T follicular helper cell (primary cell): ENCODE measurements around the gene KIF4A.
A peak's percentile ranks its signal among the peaks of the same experiment; 100 is the strongest.
"Not testable (repeated sequence)": the region's sequence is repeated elsewhere in the genome, so short reads cannot be mapped to it uniquely, and the experiment has no call there.

Source experiments
- DNase-seq: peaks from one replicate; pipeline ENCODE4 v3.0.0-alpha.2; 2020; ENCODE audit warnings: low read depth
- total RNA-seq, 2 experiments: gene quantifications; one replicate each; lab custom pipeline; 2026; lab: John Stamatoyannopoulos, UW

Gene KIF4A, protein sequence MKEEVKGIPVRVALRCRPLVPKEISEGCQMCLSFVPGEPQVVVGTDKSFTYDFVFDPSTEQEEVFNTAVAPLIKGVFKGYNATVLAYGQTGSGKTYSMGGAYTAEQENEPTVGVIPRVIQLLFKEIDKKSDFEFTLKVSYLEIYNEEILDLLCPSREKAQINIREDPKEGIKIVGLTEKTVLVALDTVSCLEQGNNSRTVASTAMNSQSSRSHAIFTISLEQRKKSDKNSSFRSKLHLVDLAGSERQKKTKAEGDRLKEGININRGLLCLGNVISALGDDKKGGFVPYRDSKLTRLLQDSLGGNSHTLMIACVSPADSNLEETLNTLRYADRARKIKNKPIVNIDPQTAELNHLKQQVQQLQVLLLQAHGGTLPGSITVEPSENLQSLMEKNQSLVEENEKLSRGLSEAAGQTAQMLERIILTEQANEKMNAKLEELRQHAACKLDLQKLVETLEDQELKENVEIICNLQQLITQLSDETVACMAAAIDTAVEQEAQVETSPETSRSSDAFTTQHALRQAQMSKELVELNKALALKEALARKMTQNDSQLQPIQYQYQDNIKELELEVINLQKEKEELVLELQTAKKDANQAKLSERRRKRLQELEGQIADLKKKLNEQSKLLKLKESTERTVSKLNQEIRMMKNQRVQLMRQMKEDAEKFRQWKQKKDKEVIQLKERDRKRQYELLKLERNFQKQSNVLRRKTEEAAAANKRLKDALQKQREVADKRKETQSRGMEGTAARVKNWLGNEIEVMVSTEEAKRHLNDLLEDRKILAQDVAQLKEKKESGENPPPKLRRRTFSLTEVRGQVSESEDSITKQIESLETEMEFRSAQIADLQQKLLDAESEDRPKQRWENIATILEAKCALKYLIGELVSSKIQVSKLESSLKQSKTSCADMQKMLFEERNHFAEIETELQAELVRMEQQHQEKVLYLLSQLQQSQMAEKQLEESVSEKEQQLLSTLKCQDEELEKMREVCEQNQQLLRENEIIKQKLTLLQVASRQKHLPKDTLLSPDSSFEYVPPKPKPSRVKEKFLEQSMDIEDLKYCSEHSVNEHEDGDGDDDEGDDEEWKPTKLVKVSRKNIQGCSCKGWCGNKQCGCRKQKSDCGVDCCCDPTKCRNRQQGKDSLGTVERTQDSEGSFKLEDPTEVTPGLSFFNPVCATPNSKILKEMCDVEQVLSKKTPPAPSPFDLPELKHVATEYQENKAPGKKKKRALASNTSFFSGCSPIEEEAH
- 0.60 to 0.61 reads per million in 2 experiments for total RNA-seq

DNA sequence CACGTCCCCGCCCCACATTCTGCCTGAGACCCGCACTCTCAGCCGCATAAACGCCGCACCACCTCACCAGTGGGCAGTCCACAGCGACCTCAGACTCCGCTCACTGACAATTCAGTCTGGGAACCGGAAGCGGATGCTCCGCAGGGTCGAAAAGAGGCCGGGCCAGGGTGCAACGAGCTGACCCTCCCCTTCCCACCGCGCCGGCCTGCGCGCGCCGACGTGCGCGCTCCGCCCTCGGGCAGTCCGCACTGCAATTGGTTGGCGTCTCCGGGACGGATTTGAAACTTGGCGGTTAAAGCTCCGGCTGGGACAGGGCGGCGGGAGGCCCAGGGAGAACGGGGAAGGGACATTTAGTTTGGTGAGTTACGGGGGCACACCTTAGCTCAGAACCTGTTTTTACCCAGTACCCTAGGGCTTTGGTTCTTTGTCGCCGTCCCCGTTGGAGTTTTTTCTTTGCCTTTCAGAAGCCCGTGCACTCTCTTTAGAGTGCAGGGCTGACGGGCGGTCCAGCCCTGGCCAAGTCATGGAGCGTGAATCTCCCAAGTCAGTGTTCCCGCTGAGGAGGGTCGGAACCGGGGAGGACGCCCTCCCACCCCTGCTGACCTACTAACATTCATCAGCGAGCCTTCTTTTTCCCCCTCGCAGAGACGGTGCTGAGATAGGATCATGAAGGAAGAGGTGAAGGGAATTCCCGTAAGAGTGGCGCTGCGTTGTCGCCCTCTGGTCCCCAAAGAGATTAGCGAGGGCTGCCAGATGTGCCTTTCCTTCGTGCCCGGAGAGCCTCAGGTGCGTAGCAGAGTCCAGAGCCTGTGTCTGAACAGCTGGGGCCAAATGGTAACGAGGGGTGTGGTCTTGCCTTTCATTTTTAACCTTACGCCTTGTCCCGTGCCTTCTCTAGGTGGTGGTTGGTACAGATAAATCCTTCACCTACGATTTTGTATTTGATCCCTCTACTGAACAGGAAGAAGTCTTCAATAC is at the start of gene KIF4A, which contains the start of gene PDZD11:
TSS of gene KIF4A (plus strand) at position 312 of the 978 bp plus-strand sequence. CDS start at position 667, 355 bp downstream.
TSS of gene PDZD11 (minus strand) at position 135 of the 978 bp plus-strand sequence. CDS start 586 bp downstream, outside the sequence.
- peak; percentile 46 for DNase-seq

DNA sequence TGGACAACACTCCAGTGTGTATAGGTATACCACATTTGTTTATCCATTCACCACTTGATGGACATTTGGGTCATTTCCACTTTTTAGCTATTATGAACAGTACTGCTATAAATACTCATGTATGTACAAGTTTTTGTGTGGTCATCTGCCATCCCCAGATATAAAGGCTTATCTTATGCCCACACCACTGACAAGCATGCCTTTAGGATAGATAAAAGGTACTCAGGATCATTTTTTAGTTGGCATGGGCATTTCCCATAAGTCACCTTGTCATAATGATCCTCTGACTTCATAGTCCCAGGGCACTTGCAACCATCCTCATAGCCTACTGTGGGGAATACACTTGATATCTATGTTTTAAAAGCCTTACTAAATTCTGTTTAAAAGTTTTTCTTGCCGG is 49.2 kb upstream of the KIF4A start:
- DNase-seq = no peak

DNA sequence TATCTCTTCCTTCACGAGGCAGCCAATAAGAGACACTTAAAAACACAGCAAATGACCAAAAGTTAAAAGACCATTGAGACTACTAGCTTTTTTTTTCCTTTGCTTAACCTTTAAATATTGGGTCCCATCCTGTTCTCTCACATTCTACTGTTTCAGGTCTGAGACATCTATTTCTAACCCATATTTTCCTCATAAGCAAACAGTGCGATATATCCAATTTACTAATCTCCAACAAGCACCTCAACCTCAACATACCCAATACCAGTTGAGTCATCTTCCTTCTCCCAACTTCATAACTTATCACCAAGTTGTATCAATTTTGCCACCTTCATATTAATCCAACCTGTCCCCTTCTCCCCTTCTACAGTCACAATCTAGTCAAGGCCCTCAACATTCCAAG is 48.4 kb upstream of the KIF4A start:
- DNase-seq = no peak

DNA sequence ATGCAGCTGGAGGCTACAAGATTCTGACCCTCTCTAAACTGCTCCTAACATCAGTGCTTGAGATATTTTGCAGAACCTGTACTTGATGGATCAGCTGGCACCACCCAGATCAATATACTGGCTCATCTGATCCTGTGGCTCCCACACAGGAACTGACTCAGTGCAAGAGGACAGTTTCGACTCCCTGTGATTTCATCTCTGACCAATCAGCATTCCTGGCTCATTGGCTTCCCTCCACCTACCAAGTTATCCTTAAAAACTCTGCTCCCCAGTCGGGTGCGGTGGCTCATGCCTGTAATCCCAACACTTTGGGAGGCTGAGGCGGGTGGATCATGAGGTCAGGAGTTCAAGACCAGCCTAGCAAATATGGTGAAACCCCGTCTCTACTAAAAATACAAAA is 46.3 kb upstream of the KIF4A start:
- not testable (repeated sequence) for DNase-seq

DNA sequence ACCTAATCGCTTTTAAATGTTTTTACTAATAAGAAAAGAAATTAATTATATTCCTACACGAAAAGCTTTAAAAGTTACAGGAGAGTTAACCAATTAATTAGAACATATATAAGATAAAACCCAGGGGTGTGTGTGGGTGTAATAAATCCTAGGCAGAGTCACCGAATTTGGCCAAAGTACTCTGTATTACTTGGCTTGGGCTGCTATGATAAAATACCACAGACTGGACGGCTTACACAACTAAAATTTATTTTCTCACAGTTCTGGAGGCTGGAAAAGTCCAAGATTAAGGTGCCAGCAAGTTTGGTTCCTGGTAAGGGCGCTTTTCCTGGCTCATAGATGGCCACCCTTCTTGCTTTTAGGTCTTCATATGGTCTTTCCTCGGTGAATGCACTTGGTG is 45.0 kb upstream of the KIF4A start:
- DNase-seq = no peak

DNA sequence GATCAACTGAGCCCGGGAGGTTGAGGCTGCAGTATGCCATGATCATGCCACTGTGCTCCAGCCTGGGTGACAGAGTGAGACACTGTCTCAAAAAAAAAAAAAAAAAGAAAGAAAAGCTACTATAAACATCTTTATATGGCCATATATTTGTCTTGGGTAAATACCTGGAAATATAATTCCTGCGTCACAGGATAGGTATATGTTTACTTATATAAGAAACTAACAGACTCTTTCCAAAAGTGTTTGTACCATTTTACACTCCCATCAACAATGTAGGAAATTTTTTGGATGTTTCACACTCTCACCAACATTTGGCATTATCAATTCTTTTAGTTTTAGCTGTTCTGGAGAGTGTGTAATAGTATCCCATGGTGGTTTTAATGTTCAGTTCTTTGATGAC is 42.7 kb upstream of the KIF4A start:
- DNase-seq = no peak

DNA sequence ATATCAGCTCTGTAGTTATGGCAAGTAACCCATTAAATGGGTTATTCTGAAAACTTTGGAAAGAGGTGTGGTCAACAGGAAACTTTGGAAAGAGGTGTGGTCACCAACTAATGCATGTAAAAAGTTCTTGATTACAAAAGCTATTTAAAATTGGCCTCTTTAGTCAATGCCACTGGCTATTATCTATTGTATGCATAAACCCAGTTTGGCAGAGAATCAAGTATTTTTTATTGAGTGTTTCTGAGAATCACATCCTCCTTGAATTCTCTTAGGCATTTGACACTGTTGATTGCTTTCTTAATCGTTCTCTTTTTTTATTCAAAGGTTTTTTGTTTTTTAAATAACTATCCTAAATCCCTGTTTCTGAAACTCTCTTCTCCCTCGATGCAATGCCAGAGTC is 37.4 kb upstream of the KIF4A start:
- DNase-seq = no peak

DNA sequence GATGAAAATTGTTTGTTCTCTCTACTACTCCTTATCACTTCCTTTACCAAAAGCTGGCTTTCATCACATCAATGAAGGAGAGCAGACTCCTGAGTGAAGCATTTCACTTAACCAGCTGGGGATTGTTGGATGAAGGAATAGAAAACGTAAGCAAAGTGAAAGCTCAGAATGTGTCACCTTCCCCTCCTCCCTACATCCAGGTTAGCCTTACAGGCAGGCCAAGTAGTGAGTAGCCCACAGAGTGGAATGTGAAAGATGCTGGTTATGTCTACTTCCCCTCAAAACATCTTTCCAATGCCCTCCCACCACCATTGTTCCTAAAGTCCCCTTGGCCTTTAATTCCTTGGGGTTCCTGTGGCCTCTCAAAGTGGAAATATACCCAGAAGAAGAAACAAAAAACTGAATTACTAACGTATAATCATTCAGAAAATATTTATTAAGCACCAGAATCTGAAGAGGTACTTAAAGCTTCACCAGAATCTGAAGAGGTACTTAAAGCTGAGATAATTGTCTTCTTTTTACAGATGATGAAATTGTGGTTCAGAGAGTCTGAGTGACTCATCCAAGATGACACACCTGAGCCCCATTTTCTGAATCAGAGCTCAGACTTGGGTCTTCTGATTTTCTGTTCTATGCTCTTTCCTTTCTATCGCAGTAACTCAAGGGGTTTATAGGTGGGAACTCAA is 36.4 kb upstream of the KIF4A start:
- no peak for DNase-seq

DNA sequence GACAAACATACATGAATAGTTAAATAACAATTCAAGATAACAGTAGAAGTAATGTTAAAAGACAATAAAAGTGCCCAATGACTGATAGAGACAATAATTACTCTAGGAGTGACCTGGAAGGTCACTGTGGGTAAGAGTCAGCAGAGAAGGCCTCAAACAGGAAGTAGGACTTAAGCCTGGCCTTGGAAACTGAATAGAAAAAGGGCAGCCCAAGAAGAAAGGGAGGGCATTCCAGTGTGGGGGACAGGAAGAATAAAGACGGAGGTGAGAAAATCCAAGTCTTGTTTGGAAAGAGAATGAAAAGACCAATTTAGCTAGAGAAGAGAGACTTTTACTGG is 35.9 kb upstream of the KIF4A start:
- DNase-seq = no peak

DNA sequence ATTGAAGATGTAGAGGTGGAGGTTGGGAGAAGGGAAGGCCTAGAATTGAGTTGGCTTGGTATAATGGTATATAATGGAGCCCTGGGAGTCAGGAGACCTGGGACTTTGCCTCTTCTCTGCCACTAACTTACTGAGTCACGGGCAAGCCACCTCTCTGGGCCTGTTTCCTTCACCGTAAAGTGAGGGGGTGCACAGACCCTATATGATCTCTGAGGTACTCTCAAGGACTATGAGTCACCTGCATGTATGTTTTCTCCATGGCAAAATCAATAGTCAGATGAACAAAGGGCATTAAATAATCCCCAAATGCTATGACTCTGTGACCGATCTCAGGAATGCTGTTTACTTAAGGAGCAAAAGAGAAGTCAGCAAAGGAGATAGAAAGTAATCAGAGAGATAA is 35.0 kb upstream of the KIF4A start:
- no peak for DNase-seq

DNA sequence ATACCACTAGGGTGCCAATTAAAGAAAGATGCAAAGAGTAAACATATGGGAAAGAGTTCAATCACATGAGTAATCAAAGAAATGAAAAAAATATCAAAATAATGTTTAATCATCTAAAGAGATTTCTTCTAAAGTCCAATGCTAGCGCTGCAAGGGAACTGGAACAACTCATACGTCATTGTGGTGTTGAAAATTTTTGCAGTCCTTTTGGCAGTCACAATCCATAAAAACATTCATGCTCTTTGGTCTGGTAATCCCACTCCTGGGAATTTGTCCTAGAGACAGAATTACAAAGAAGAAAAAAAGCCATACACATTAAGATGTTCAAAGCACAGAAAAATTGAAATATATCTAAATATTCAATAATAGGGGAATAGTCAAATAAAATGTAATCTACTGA is 34.5 kb upstream of the KIF4A start:
- no peak for DNase-seq

DNA sequence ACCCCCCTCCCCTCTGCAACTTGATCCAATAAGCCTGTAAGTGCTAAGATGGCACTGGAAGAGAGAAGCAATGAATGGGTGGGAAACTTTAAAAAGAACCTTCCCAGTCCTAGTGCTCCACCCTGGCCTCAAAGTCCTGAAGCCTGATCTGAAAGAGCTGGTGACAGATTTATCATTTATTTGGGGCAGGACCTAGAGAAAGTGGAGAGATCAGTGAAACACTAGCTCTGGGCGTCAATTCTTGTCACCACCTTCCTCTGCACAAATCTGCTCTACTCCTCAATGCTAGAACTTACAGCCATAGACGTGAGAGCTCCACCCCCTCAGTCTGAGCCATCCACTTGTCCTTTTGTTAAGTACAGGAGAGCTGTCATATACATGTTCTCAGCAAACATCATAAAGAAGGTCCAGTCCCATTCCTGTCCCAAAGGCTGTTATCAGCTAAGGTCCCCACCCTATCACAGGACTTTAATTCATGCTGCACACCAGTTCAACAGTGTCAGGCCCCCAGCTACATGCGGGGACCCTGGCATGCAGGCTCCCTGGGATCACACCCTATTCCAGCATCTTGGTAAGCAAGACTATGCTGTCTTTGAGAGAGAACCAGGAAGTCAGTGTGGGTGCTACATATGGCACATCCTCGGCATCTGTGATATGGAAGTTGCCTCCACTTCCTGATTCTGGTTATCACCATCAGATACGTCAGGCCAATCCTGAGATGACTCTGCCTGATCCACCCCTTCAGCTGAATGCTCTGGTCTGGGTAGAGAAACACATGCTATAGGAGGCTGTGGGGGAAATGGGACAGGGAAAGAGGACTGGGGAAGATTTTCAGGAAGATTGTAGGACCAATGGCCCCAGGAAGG is 32.2 kb upstream of the KIF4A start:
- DNase-seq = no peak

DNA sequence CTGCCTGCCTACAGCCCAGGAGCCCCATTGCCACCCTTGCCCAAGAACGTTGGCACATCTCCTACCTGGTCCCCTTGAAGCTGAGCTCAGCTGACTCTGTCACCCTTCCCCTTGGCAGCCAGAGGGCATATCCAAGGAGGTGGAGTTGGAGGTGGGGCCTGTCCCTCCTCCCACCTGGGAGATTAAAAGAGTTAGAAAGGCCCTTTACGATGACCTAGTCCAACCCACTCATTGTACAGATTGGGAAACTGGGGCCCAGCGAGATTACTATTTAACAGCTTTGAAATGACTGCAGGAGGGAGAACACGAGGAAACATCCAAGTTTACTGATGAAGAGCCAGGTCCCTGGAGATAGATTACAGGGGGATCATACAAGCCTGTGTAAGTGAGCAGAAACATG is 29.8 kb upstream of the KIF4A start, which contains the start of gene P2RY4:
TSS of gene P2RY4 (minus strand) at position 101 of the 400 bp plus-strand sequence. CDS start 580 bp downstream, outside the sequence.
- DNase-seq = no peak

DNA sequence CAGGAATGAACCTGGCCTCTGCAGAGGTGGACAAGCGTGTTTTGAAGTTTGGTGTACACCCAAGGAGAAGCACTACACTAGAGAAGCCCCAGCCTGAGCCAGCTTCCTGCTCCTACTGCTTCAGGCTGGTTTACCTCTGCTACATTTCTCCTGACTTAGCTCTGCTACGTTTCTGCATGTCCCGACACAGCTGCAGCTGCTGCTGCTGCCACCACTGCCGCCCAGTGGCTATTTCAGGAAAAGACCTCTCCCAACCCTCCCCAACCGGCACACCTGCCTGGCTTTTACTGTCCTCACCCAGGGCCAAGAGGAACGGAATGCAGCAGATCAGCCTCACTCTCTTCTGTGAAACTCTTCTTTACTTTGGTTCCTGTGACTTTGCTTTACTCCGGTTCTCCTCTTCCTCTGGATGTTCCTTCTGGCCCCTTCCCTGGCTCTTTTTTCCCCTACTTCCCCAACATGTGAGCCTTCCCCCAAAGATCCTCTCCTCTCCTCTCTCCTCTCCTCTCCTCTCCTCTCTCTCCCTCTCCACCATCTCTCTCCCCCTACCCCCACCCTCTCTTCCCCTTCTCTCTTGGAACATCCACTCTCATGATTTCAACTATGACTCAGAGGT is 26.8 kb upstream of the KIF4A start:
- DNase-seq = no peak

DNA sequence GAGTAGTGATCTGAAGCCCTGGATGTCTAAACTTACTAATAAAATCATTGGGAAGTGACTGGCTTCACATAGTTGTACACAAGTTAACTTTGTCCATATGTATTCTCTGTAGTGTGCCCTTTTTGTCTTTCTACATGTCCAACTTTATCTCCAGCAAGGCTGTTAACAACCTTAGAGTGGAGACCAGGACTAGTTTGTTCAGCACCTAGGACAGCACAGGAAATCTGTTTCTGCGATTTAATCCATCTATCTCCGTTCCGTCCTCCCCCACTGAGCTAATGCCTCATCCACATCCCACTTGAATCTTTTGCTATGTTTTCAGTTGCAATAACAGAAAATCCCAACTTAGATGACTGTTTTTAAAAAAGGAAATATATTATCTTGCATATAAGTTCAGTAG is 25.1 kb upstream of the KIF4A start:
- no peak for DNase-seq

DNA sequence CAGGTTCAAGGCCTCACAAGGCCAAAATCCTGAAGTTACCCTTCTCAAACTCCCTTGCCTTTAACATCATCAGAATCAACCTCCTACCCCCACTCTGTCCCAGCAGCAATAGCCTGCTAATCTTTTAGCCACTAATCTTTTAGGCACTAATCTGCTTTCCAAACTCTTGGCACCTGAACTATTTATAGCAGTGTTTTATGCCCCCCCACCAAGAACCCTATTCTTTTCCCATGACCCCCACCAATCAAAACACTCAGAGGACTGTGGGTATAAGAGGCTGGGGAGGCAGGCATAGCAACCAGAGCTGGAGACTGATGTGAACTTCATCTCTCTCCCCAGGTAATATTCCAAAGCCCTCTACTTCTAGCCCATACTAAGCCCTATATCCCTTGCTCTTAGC is 21.9 kb upstream of the KIF4A start, which contains the start of gene ARR3:
TSS of gene ARR3 (plus strand) at position 301 of the 400 bp plus-strand sequence. CDS start 1,052 bp downstream, outside the sequence.
- no peak for DNase-seq

DNA sequence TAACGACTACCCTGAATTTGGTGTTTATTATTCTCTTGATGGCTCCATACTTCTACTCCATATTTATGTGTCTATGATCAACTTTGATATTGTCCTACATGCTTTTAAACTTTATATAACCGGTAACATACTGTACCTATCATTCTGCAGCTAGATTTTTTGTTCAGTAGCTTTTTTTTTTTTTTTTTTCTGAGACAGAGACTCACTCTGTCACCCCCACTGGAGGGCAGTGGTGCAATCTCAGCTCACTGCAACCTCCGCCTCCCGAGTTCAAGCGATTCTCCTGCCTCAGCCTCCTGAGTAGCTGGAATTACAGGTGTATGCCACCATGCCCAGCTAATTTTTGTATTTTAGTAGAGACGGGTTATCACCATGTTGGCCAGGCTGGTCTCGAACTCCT is 15.9 kb upstream of the KIF4A start:
- DNase-seq = not testable (repeated sequence)

DNA sequence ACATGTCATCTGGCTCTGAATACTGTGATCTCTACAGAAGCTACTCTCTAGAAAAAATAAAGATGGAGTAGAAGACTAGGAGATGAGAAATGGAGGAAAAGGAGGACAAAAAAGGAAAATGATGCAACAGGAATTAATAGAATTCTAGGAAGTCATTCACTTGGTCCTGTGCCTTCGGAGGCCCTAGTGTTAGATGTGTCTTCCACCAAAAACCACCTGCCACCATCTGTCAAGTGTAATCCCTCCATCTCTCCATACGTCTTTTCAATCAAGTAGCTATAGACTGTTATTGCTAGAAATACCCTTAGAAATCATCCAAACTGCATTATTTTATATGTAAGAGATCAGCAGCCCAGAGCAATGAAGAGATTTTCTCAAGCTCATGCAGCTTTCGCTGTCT is 10.8 kb upstream of the KIF4A start:
- no peak for DNase-seq

DNA sequence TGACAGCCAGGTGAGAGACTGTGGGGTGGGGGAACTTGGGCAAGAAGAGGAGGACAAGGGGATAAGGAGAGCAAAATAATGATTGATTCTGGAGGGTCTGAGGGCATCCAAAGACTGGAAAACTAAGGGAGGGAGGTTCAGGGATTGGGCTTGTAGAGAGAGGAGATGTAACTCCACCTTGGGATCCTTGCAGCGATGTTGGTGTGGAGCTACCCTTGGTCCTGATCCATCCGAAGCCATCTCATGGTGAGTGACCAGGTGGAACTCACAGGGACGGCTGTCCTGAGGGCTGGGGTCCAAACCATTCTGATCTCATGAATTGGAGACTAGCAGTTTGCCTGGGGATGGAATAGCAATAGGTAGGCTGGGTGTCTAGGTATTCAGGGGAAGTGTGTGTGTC is 9.3 kb upstream of the KIF4A start:
- no peak for DNase-seq
